GM19397 (cell line): ENCODE measurements around the gene DPYSL5.

Experiments
- ATAC-seq: cut with Tn5 transposase; IDR thresholded peaks from one replicate; pipeline ENCODE4 v1.9.1; 2021; ENCODE audit warnings: mild to moderate bottlenecking, moderate library complexity; ENCODE audit not compliant: unreplicated experiment

Gene DPYSL5

DNA sequence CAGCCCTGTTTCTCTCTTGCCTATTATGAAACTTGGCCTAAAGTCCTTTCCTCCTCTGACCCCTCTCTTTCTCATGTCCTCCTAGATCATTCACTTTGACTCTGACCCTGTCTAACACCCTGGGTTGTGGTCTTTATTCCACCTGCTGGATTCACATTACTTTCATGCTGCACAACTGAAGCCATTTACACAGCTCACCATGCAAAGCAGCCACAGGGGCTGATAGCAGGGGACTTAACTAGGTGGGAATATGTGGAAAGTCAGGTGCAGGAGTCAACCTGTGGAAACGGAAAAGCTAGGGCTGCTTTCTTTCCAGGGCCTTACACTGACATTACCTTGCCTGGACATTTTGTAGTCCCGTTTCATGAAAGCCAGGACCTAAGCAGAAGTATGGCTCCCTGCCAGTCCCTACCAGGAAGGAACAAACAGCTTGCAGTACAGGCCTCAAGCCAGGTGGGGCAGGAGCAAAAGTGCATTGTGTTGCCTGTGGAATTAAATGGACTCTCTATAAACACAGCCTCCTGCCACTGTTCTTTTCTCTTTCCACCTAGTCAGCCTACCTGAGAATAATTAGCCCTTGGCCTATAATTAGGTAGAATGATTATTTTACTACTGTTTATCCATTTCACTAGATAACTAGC, 134.3 kb downstream of the DPYSL5 start:
- no peak for ATAC-seq

GRCh38 chr2:26983746-26984145, 135.8 kb downstream of the DPYSL5 start:
- ATAC-seq, result no peak

- ATAC-seq, result no peak
Observed at GRCh38 chr2:26985807-26986206, 137.9 kb downstream of the DPYSL5 start.

- no peak for ATAC-seq
Observed at GRCh38 chr2:26986576-26986975, 138.6 kb downstream of the DPYSL5 start.

GRCh38 chr2:26988058-26988860, 140.3 kb downstream of the DPYSL5 start:
- no peak for ATAC-seq

- ATAC-seq, result no peak
Observed at GRCh38 chr2:26989156-26989555, 141.2 kb downstream of the DPYSL5 start.

DNA sequence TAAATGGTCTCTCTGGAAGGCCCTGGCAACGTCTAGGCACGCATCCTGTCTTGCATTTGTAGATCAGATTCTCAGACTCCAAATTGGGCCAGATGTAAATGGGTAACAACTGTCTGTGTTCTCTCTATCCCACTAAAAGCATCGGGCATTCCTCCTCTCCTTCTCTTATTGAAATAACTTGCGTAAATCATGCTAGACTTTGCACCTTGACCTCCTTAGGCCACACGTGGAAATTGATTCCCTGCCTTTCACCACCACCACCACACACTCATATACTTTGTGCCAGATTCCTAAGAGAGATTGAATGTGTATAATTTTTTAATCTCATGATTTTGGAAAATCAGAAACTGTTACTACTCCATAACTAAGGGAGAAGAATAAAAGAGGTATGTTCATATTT, 143.8 kb downstream of the DPYSL5 start:
- no peak for ATAC-seq

- no peak for ATAC-seq
Observed at GRCh38 chr2:26993768-26994167, 145.8 kb downstream of the DPYSL5 start.

DNA sequence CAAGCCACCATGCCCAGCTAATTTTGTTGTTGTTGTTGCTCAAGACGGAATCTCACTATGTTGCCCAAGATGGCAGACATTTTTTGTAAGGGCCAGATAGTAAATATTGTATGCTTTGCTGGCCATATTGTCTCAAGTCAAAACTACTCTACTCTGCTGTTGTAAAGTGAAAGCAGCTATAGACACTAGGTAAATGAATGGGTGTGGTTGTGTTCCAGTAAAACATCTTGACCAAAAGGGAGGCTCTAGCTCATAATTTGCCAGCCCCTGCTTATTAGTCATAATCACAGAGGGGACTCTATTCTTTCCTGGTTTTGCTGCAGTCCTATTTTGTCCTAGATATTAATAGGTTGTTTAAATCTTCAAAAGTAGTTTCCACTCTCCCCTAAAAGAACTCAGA, 147.1 kb downstream of the DPYSL5 start:
- no peak for ATAC-seq

DNA sequence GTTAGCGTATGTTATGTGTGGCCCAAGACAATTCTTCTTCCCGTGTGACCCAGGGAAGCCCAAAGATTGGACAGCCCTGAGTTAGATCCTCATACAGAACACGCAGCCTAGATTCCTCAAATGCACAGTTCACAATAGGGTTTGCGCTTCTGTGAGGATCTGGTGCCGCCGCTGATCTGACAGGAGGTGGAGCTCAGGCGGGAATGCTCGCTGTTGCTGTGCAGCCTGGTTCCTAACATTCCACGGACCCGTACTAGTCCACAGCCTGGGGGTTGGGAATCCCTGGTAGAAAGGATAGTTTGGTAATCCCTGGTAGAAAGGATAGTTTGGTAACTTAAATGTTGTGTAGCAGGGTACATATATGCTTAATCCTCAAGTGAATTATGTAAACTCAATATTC, 149.5 kb downstream of the DPYSL5 start:
- no peak for ATAC-seq

DNA sequence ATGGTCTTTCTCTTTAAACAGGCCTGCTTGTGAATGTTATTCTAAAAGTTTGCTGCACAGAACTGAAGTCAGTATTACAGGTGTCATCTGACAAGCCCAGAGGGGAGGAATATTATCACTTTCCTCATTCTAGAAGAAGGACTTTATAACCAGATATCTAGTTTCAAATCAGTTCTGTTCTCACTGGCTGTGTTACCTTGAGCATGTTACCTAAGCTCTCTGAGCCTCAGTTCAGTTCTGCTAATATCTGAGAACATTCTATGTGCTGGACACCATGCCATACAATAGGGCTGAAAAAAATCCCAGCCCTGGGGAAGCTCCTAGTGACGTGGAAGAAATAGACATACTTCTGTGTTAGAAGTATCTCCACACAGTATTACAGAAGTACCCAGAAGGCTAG, 150.4 kb downstream of the DPYSL5 start:
- ATAC-seq, result no peak
